GM12865 (cell line): ENCODE measurements around the gene ANO6.

Experiments used
- DNase-seq: peaks from one replicate; pipeline ENCODE4 v3.0.0; 2010; ENCODE audit warnings: low read depth
- H3K4me3 ChIP-seq: 2 replicates; pipeline ENCODE4 v1.5.1; 2011; ENCODE audit warnings: mild to moderate bottlenecking, low read depth, low read length, control low read depth
- TF ChIP-seq, protein P1 (sequence below): IDR thresholded peaks from 2 replicates; pipeline ENCODE4 v1.5.1; 2011; ENCODE audit warnings: low read length, control low read depth, low read depth, inconsistent platforms; ENCODE audit not compliant: insufficient read depth; ENCODE audit errors: missing control alignments

The ANO6 gene

GRCh38 chr12:45483571-45483970 is 267.7 kb downstream of the ANO6 start:
- TF ChIP-seq, protein P1, sequence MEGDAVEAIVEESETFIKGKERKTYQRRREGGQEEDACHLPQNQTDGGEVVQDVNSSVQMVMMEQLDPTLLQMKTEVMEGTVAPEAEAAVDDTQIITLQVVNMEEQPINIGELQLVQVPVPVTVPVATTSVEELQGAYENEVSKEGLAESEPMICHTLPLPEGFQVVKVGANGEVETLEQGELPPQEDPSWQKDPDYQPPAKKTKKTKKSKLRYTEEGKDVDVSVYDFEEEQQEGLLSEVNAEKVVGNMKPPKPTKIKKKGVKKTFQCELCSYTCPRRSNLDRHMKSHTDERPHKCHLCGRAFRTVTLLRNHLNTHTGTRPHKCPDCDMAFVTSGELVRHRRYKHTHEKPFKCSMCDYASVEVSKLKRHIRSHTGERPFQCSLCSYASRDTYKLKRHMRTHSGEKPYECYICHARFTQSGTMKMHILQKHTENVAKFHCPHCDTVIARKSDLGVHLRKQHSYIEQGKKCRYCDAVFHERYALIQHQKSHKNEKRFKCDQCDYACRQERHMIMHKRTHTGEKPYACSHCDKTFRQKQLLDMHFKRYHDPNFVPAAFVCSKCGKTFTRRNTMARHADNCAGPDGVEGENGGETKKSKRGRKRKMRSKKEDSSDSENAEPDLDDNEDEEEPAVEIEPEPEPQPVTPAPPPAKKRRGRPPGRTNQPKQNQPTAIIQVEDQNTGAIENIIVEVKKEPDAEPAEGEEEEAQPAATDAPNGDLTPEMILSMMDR: no peak
- no peak for DNase-seq
- H3K4me3 ChIP-seq: no peak overlapping the region
